Measurements from ENCODE around the gene CGNL1. TPM values are rescaled to one million over a fixed set of nuclear protein-coding genes. Genes with fewer than 3 reads are reported as not detected.
A peak's percentile ranks its signal among the peaks of the same experiment; 100 is the strongest.

The CGNL1 gene
- total and polyA plus RNA-seq, 11 donors, result 3.8 to 40.0 (median 23.4) TPM

DNA sequence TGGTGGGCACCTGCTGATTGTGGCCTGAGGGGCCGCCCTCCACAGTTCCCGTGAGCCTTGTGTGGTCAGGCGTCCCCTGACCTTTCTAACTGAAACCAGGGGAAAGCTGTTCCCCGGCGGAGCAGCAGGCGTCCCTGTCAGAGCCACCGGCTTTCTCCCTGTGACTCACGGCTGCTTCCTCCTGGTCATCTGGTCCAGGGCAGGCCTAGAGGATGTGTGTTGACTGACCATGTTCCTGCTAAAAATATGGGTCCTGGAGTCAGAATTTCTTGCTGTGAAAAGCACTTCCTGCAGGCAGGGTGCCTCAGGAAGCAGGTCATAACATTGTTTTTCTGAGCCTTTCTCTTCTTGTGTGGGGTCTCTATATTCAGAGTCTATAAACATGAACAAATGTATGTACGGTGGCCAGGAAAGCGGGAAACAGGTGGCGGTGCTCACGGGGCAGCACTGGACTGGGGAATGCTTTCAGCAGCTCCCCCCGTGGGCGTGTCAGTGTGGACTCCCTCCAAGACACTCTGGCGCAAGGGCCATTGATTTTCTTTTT is 38.4 kb upstream of the CGNL1 start:
- WGBS, 4 donors, result 46 to 61% (median 55%) methylated on average over 13 to 15 of the region's 15 CpGs
- DNase-seq, result peak; percentile 66 to 79 (median 70)
- Histone ChIP-seq H3K4me3 (peak overlapping the region in 1 of 12 donors; percentile 9), H3K4me1 (peaks cover 0 to 40% (median 10%) of the 10 kb centered on the region in 12 donors), H3K36me3 (no peaks in the 10 kb centered on the region), H3K27me3 (no peaks in the 10 kb centered on the region), H3K27ac (peak overlapping the region; percentile 37 to 80 (median 64)), H3K9me3 (no peaks in the 10 kb centered on the region)
- peak; percentile 34 to 90 (median 82) for ATAC-seq
- TF ChIP-seq POLR2A (IDR thresholded peaks at IDR 0.05), result no peak
- TF ChIP-seq, protein P1, sequence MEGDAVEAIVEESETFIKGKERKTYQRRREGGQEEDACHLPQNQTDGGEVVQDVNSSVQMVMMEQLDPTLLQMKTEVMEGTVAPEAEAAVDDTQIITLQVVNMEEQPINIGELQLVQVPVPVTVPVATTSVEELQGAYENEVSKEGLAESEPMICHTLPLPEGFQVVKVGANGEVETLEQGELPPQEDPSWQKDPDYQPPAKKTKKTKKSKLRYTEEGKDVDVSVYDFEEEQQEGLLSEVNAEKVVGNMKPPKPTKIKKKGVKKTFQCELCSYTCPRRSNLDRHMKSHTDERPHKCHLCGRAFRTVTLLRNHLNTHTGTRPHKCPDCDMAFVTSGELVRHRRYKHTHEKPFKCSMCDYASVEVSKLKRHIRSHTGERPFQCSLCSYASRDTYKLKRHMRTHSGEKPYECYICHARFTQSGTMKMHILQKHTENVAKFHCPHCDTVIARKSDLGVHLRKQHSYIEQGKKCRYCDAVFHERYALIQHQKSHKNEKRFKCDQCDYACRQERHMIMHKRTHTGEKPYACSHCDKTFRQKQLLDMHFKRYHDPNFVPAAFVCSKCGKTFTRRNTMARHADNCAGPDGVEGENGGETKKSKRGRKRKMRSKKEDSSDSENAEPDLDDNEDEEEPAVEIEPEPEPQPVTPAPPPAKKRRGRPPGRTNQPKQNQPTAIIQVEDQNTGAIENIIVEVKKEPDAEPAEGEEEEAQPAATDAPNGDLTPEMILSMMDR (IDR thresholded peaks at IDR 0.05), result peak in 8 of 12 donors; percentile 6 to 48 (median 26)
- intact Hi-C loops (cut with DNase I), result no loop called here

DNA sequence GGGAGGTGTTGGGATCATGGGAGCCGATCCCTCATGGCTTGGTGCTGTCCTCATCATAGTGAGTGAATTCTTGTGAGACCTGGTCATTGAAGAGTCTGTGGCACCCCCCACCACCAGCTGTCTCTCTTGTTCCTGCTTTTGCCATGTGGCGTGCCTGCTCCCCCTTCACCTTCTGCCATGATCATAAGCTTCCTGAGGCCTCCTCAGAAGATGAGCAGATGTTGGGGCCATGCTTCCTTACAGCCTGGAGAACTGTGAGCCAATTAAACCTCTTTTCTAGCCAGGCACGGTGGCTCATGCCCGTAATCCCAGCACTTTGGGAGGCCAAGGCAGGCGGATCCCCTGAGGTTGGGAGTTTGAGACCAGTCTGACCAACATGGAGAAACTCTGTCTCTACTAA is 37.0 kb upstream of the CGNL1 start:
- intact Hi-C loops (cut with DNase I), result no loop called here
- WGBS, 4 donors, result 94 to 100% (median 95%) methylated on average over 5 of the region's 5 CpGs
- H3K27me3 ChIP-seq, result no peaks in the 10 kb centered on the region
- no peak overlapping the region for H3K4me3 ChIP-seq
- no peak overlapping the region for H3K27ac ChIP-seq
- H3K9me3 ChIP-seq, result no peaks in the 10 kb centered on the region
- TF ChIP-seq, protein P1 (IDR thresholded peaks at IDR 0.05), result no peak
- TF ChIP-seq POLR2A (IDR thresholded peaks at IDR 0.05), result no peak
- no peaks in the 10 kb centered on the region for H3K36me3 ChIP-seq
- DNase-seq (no peak), ATAC-seq (no peak)
- peaks cover 0 to 37% (median 10%) of the 10 kb centered on the region in 12 donors for H3K4me1 ChIP-seq

DNA sequence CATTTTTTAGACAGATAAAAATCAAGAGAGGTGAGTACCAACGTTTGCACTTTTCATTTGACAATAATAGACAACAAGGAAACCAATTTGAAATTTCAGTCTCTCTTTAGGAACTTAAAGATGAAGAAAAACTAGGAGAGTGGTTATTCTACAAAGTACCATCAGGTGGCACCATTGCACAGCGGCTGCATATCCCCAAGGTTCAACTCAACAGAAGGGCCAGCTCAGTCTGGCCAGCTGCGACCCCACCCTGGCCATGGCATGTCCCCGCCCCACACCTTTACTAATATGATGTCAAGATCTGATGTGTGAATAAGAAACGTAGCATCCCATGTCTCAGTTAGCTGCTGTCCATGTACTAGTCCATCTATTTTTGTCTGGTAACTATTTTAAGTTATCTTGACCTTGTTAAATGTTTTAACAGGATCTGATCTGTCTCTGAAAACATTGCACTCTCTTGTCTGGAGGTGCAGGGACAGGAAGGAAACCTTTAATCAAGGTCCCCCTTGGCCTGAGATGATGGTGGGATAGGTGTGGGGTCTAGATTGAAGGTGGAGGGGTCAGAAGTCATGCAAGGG is 35.5 kb upstream of the CGNL1 start:
- H3K27ac ChIP-seq, result no peak overlapping the region
- intact Hi-C loops (cut with DNase I), result loop anchor here (1.0 to 5.0 kb wide), 6 partner anchors 122 to 202 kb away; no protein-coding TSS in a partner anchor
- no peaks in the 10 kb centered on the region for H3K9me3 ChIP-seq
- DNase-seq, result peak in 3 of 5 donors; percentile 41 to 49 (median 49)
- no peak for TF ChIP-seq POLR2A (IDR thresholded peaks at IDR 0.05)
- TF ChIP-seq, protein P1 (IDR thresholded peaks at IDR 0.05), result peak; percentile 79 to 98 (median 90)
- ATAC-seq, result peak in 3 of 4 donors; percentile 43 to 61 (median 61)
- no peaks in the 10 kb centered on the region for H3K27me3 ChIP-seq
- no peak overlapping the region for H3K4me3 ChIP-seq
- no peaks in the 10 kb centered on the region for H3K36me3 ChIP-seq
- H3K4me1 ChIP-seq, result peaks cover 0 to 24% (median 9%) of the 10 kb centered on the region in 12 donors
- WGBS, 4 donors, result 0 to 2% (median 1%) methylated on average over 5 of the region's 5 CpGs

DNA sequence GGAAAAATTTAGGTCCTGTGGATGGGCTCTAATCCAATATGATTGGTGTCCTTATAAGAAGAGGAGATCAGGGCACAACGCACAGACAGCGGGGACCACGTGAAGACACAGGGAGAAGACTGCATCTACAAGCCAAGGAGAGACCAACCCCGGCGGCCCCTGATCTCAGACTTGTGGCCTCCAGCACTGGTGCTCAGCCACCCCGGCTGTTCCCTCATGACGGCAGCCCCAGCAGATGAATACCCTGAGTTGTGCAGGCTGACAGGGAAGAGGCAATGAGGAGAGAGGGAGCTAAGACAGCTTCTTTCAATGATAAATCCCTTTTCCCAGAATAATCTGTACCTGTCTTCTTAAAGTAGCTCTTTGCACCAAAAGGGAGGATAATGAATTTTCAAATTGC is 33.3 kb upstream of the CGNL1 start:
- intact Hi-C loops (cut with DNase I), result loop anchor here in 4 of 10 donors (5.0 kb wide), 2 partner anchors 119 to 199 kb away; no protein-coding TSS in a partner anchor
- Histone ChIP-seq H3K27ac (no peak overlapping the region), H3K4me1 (peaks cover 0 to 17% (median 6%) of the 10 kb centered on the region in 12 donors), H3K36me3 (no peaks in the 10 kb centered on the region), H3K4me3 (no peak overlapping the region), H3K9me3 (peaks cover 0 to 3% (median 0%) of the 10 kb centered on the region in 12 donors), H3K27me3 (no peaks in the 10 kb centered on the region)
- TF ChIP-seq, protein P1 (IDR thresholded peaks at IDR 0.05), result no peak
- TF ChIP-seq POLR2A (IDR thresholded peaks at IDR 0.05), result no peak
- WGBS, 4 donors, result 88 to 89% (median 88%) methylated on average over 7 of the region's 7 CpGs
- ATAC-seq (no peak), DNase-seq (no peak)
